HEK293T (cell line): ENCODE results near the gene LYSMD3.

Experiments
- BHLHE40 ChIP-seq: fragments of 450-650 bp; IDR thresholded peaks from 2 replicates; pipeline ENCODE4 v1.6.1; 2016; ENCODE audit warnings: mild to moderate bottlenecking, moderate library complexity, borderline replicate concordance
- ELF4 ChIP-seq: fragments of 450-650 bp; IDR thresholded peaks from 2 replicates; pipeline ENCODE4 v1.6.1; 2017; ENCODE audit warnings: antibody characterized with exemption
- FOXA1 ChIP-seq: fragments of 450-650 bp; IDR thresholded peaks from 2 replicates; pipeline ENCODE4 v1.6.1; 2016; ENCODE audit warnings: mild to moderate bottlenecking
- HDGF ChIP-seq: fragments of 450-650 bp; IDR thresholded peaks from 2 replicates; pipeline ENCODE4 v1.6.1; 2017; ENCODE audit warnings: antibody characterized with exemption, borderline replicate concordance
- LEF1 ChIP-seq: fragments of 450-650 bp; IDR thresholded peaks from 2 replicates; pipeline ENCODE4 v1.6.1; 2017; ENCODE audit warnings: mild to moderate bottlenecking, borderline replicate concordance
- NFRKB ChIP-seq: fragments of 450-650 bp; IDR thresholded peaks from 2 replicates; pipeline ENCODE4 v1.6.1; 2016; ENCODE audit warnings: mild to moderate bottlenecking, moderate library complexity
- SP1 ChIP-seq: fragments of 450-650 bp; IDR thresholded peaks from 2 replicates; pipeline ENCODE4 v1.6.1; 2017
- SUZ12 ChIP-seq: fragments of 450-650 bp; IDR thresholded peaks from 2 replicates; pipeline ENCODE4 v1.6.1; 2016; ENCODE audit warnings: mild to moderate bottlenecking
- ZNF384 ChIP-seq: fragments of 450-650 bp; IDR thresholded peaks from 2 replicates; pipeline ENCODE4 v1.6.1; 2016
- TF ChIP-seq, protein P1 (sequence below): fragments of 450-650 bp; IDR thresholded peaks from 2 replicates; pipeline ENCODE4 v1.6.1; 2016

DNA sequence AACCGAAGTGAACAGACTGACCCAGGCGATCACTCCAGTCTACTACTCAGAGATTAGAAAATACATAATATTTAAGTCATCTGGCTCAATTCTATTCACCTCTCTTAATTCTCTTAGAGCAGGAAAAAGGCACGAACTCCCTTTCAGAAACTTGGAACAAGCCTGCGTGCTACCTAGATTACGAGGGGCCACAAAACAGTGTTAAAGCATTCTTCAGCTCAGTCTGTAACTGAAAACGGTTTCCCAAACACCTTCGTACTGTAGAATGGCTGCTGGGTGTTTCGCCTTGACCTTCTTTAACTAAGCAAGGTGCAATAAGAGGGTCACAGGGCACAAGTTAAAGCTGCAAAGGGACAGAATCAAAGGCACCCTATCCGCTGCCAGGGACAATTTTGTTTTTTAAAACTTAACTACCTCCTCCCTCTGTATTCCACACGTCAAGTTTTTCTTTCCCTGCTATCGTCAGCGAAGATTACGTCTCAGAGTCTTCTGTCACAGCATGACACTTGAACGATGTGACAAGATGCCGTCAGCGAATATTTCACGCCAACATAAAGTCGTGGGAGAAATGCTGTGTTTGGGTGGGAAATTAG lies 687 bp downstream of the LYSMD3 start:
- no peak for TF ChIP-seq SP1
- TF ChIP-seq BHLHE40: no peak
- no peak for TF ChIP-seq ELF4
- TF ChIP-seq ZNF384: no peak
- no peak for TF ChIP-seq HDGF
- no peak for TF ChIP-seq SUZ12
- TF ChIP-seq, protein P1, sequence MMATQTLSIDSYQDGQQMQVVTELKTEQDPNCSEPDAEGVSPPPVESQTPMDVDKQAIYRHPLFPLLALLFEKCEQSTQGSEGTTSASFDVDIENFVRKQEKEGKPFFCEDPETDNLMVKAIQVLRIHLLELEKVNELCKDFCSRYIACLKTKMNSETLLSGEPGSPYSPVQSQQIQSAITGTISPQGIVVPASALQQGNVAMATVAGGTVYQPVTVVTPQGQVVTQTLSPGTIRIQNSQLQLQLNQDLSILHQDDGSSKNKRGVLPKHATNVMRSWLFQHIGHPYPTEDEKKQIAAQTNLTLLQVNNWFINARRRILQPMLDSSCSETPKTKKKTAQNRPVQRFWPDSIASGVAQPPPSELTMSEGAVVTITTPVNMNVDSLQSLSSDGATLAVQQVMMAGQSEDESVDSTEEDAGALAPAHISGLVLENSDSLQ: no peak
- TF ChIP-seq NFRKB: no peak
- TF ChIP-seq FOXA1: no peak
- TF ChIP-seq LEF1: no peak
